Natural killer cell (primary cell): ENCODE measurements around the gene CEP85. TPM values are rescaled to one million over a fixed set of nuclear protein-coding genes. Genes with fewer than 3 reads are reported as not detected.

Experiments used
- ATAC-seq, 3 donors: fragments of 150-1000 bp in 2 of 3; fragments of 200-7000 bp in 1 of 3; cut with Tn5 transposase; 1 replicate in 1 of 3; 2 replicates in 2 of 3; pipeline ENCODE4 v1.10.0; 2021; ENCODE audit warnings: mild to moderate bottlenecking in 2 of 3, moderate library complexity in 2 of 3
- DNase-seq, 2 donors: peaks; one replicate each; pipeline versions ENCODE4 v3.0.0 to v3.0.0-alpha.2; 2013 to 2021; ENCODE audit warnings: mixed read lengths in 1 of 2
- H3K27ac ChIP-seq: one replicate; pipeline ENCODE4 v1.5.1; 2013; ENCODE audit warnings: mild to moderate bottlenecking, low read length
- H3K27me3 ChIP-seq: one replicate; pipeline ENCODE4 v1.6.1; 2013; ENCODE audit warnings: low read length; ENCODE audit not compliant: control insufficient read depth, insufficient read depth
- H3K36me3 ChIP-seq: one replicate; pipeline ENCODE4 v1.6.1; 2013; ENCODE audit warnings: low read length; ENCODE audit not compliant: control insufficient read depth, insufficient read depth
- H3K4me1 ChIP-seq: one replicate; pipeline ENCODE4 v1.6.1; 2013; ENCODE audit warnings: low read length; ENCODE audit not compliant: control insufficient read depth, insufficient read depth
- H3K4me3 ChIP-seq: one replicate; pipeline ENCODE4 v1.5.1; 2013; ENCODE audit warnings: low read length
- H3K9me3 ChIP-seq: one replicate; pipeline ENCODE4 v1.6.1; 2013; ENCODE audit warnings: low read length; ENCODE audit not compliant: control insufficient read depth, insufficient read depth
- H3K27ac Mint-ChIP-seq, 2 donors: one replicate each; pipeline ENCODE4 v1.8.0; 2022; ENCODE audit warnings: mild to moderate bottlenecking in 2 of 2, mixed read lengths in 2 of 2, moderate library complexity in 1 of 2
- H3K27me3 Mint-ChIP-seq, 2 donors: one replicate each; pipeline ENCODE4 v1.8.0; 2022; ENCODE audit warnings: low read depth in 2 of 2, mixed read lengths in 2 of 2
- H3K36me3 Mint-ChIP-seq: one replicate; pipeline ENCODE4 v1.8.0; 2022; ENCODE audit warnings: mixed read lengths
- H3K4me1 Mint-ChIP-seq, 2 donors: one replicate each; pipeline ENCODE4 v1.8.0; 2022; ENCODE audit warnings: mixed read lengths in 2 of 2
- H3K4me3 Mint-ChIP-seq: one replicate; pipeline ENCODE4 v1.8.0; 2022; ENCODE audit warnings: mild to moderate bottlenecking, moderate library complexity, mixed read lengths
- H3K9me3 Mint-ChIP-seq, 2 donors: one replicate each; pipeline ENCODE4 v1.8.0; 2022; ENCODE audit warnings: mixed read lengths in 2 of 2
- WGBS: methylation state at CpG from one replicate; pipeline ENCODE4 v1.1.7; 2013; ENCODE audit warnings: missing lambda C conversion rate; ENCODE audit not compliant: insufficient coverage; 5-methylcytosine and 5-hydroxymethylcytosine counted together
- intact Hi-C: fragments of 100-400 bp; cut with micrococcal nuclease; formaldehyde crosslinking; loops from one replicate; pipeline ENCODE4 v1.14.2; 2022
- total RNA-seq, 4 donors: library from RNA; stranded (reverse); fragments of 120-200 nt in 1 of 4; gene quantifications; one replicate each; pipeline versions ENCODE4 v1.2.3 to v1.2.4, GENCODE V29; 2013 to 2022
- TF ChIP-seq, protein P1 (sequence below): fragments of 200-600 bp; IDR thresholded peaks from one replicate; pipeline ENCODE4 v1.8.0; 2022; ENCODE audit warnings: antibody characterized with exemption

Gene CEP85
- total RNA-seq, 3 donors from 2014 or later (not counting 1 experiment from before 2014, with no cell fraction given) = 13.0 to 20.4 (median 18.0) TPM

DNA sequence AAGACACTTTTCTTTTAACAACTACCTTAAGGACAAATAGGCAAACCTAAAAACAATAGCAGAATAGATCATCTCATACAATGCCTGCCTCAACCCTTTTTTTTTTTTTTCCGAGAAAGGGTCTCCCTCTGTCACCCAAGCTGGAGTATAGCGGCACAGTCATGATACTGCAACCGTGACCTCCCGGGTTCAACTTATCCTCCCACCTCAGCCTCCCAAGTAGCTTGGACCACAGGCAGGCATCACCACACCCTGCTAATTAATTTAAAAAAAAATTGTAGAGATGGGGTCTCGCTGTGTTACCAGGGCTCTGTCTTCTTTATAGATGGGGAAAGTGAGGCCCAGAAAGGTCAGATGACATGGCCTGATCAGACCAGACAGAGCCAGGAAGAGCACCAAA, 53.8 kb downstream of the CEP85 start:
- WGBS = 22% methylated on average over 4 of the region's 5 CpGs
- Mint-ChIP-seq H3K4me1 (peaks cover 63 to 88% of the 10 kb centered on the region in 2 donors), H3K36me3 (no peaks in the 10 kb centered on the region), H3K4me3 (peak overlapping the region; percentile 84), H3K27ac (peak overlapping the region; percentile 86 to 96), H3K27me3 (no peaks in the 10 kb centered on the region), H3K9me3 (no peaks in the 10 kb centered on the region)
- peaks cover 97% of the 10 kb centered on the region for H3K4me1 ChIP-seq
- TF ChIP-seq, protein P1, sequence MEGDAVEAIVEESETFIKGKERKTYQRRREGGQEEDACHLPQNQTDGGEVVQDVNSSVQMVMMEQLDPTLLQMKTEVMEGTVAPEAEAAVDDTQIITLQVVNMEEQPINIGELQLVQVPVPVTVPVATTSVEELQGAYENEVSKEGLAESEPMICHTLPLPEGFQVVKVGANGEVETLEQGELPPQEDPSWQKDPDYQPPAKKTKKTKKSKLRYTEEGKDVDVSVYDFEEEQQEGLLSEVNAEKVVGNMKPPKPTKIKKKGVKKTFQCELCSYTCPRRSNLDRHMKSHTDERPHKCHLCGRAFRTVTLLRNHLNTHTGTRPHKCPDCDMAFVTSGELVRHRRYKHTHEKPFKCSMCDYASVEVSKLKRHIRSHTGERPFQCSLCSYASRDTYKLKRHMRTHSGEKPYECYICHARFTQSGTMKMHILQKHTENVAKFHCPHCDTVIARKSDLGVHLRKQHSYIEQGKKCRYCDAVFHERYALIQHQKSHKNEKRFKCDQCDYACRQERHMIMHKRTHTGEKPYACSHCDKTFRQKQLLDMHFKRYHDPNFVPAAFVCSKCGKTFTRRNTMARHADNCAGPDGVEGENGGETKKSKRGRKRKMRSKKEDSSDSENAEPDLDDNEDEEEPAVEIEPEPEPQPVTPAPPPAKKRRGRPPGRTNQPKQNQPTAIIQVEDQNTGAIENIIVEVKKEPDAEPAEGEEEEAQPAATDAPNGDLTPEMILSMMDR = no peak
- intact Hi-C loops = no loop called here
- DNase-seq = no peak
- ATAC-seq = no peak
- no peak overlapping the region for H3K4me3 ChIP-seq
- no peaks in the 10 kb centered on the region for H3K27me3 ChIP-seq
- H3K36me3 ChIP-seq = peaks cover 9% of the 10 kb centered on the region
- H3K27ac ChIP-seq = peak overlapping the region; percentile 92
- H3K9me3 ChIP-seq = no peaks in the 10 kb centered on the region

DNA sequence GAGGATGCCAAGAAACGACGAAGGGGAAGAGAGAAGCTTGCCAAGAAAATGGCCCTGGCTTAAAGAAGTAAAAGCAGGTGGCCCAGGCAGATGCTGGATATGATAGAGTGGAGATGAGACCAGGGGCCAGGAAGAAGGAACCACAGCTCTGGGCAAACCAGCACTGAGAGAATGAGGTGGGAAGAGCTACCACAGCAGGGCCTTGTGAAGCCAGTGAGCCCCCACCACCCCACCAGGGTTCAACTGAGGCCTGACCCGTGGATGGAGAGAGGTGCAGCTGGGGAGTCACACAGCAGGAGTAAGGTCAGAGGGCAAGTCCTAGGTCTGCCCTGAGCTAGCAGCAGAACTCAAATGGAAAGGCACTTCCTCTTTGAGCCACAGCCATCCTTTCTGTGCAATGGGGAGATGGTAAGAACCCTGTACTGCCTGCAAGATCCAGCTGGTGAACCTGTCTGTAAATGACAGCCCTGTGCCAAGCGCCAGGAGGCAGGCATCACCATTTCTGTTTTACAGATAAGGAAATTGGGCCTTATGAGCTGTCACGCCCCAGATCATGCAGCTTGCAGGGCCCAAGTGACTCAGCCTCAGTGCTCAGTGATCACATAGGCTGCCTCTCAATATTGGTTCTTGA, 54.4 kb downstream of the CEP85 start:
- Histone ChIP-seq H3K36me3 (peaks cover 3% of the 10 kb centered on the region), H3K4me3 (no peak overlapping the region), H3K27ac (peak overlapping the region; percentile 92), H3K4me1 (peaks cover 95% of the 10 kb centered on the region), H3K27me3 (no peaks in the 10 kb centered on the region), H3K9me3 (no peaks in the 10 kb centered on the region)
- Mint-ChIP-seq H3K27ac (peak overlapping the region; percentile 86 to 96), H3K4me1 (peaks cover 57 to 82% of the 10 kb centered on the region in 2 donors), H3K36me3 (no peaks in the 10 kb centered on the region), H3K9me3 (no peaks in the 10 kb centered on the region), H3K27me3 (no peaks in the 10 kb centered on the region), H3K4me3 (peak overlapping the region; percentile 84)
- 17% methylated on average over 5 of the region's 5 CpGs for WGBS
- intact Hi-C loops = no loop called here
- ATAC-seq (peak in 1 of 3 donors; percentile 10), DNase-seq (peak in 1 of 2 donors; percentile 74)
- TF ChIP-seq, protein P1 = no peak

DNA sequence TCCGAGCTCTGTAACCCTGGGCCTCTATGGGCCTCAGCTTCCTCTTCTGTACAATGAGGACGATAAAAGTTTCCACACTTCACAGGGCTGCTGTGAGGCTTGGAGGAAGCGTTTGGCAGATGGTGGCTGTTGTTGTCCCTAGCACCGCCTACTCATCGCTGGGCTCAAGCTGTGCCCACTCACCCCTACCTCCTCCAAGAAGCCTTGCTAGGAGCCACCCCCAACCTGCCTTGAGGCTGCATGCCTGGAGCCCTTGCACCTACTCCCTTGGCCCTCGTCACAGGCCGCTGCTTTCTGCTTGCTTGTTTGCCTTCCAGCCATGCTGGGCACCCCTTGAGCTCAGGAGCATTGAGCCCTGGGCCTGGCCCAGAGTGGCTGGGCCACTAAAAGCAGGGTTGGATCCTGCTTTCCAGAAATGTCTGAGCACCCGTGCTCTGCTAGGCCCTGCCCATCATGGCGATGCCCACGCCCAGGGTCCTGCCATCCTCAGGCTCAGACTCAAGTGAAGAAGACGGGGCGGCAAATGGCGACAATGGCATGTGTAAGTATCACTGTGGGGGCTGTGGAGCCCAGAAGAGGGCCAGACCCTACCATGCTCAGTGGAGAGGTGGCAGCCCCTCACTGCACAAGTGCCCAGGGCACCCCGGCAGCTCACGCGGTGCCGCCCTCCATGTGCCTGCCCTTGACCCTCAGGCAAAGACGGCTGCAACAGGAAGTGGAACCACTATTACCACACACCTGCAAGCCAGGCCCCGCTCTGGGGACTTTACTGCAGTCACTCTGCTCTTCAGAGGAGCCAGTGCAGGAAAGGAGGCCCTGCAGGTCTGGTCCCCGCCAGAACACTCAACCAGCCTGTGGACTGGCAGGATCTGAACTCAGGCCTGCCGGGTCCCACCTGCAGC, 55.4 kb downstream of the CEP85 start:
- intact Hi-C loops = no loop called here

More for the DNA sequence above, 55.4 kb downstream of the CEP85 start:
- Mint-ChIP-seq H3K36me3 (no peaks in the 10 kb centered on the region), H3K27me3 (no peaks in the 10 kb centered on the region), H3K4me3 (peak overlapping the region; percentile 84), H3K4me1 (peaks cover 49 to 75% of the 10 kb centered on the region in 2 donors), H3K27ac (peak overlapping the region; percentile 86 to 96), H3K9me3 (no peaks in the 10 kb centered on the region)
- Histone ChIP-seq H3K9me3 (no peaks in the 10 kb centered on the region), H3K27ac (peak overlapping the region; percentile 92), H3K36me3 (no peaks in the 10 kb centered on the region), H3K4me3 (no peak overlapping the region), H3K4me1 (peaks cover 85% of the 10 kb centered on the region), H3K27me3 (no peaks in the 10 kb centered on the region)
- DNase-seq (peak in 1 of 2 donors; percentile 69), ATAC-seq (peak; percentile 5 to 37 (median 12))
- WGBS = 28% methylated on average over 21 of the region's 21 CpGs
- TF ChIP-seq, protein P1 = no peak
